IMR-90 (cell line): Measurements from ENCODE around the gene XRCC4. TPM values are rescaled to one million over a fixed set of nuclear protein-coding genes. Genes with fewer than 3 reads are reported as not detected.

Experiments
- ATAC-seq: fragments of 200-7000 bp; cut with Tn5 transposase; 2 replicates; pipeline ENCODE4 v1.9.1; 2020; ENCODE audit warnings: low read depth, mild to moderate bottlenecking, moderate library complexity
- BruUV-seq: library from RNA; stranded (reverse); fragments of 400-500 nt; replicated peaks from 2 replicates; lab custom pipeline; 2021; lab: Mats Ljungman, UMichigan
- CTCF ChIA-PET: fragments of 300-600 bp; formaldehyde crosslinking; extraction: SDS; loops from one replicate; lab custom pipeline; 2021; ENCODE audit warnings: antibody characterized with exemption; lab: Yijun Ruan, JAX
- POLR2A ChIA-PET: fragments of 300-600 bp; sonication (Branson Sonifier 250); formaldehyde crosslinking; loops from one replicate; lab custom pipeline; 2022; ENCODE audit warnings: antibody characterized with exemption; ENCODE audit not compliant: unreplicated experiment; lab: Charles Lee
- DNase-seq: peaks from one replicate; pipeline ENCODE4 v3.0.0; 2013
- H2AFZ ChIP-seq: replicated peaks from 2 replicates; pipeline ENCODE3; 2013; ENCODE audit warnings: low read length, mild to moderate bottlenecking; ENCODE audit not compliant: poor library complexity
- H2AK5ac ChIP-seq: 2 replicates; pipeline ENCODE4 v1.6.1; 2013; ENCODE audit warnings: low read depth, low read length, inconsistent platforms
- H2AK9ac ChIP-seq: replicated peaks from 2 replicates; pipeline ENCODE3; 2013; ENCODE audit warnings: mild to moderate bottlenecking, low read depth, low read length, moderate library complexity; ENCODE audit not compliant: poor library complexity
- H2BK120ac ChIP-seq: 2 replicates; pipeline ENCODE4 v1.6.1; 2013; ENCODE audit warnings: low read depth, low read length, inconsistent platforms
- H2BK15ac ChIP-seq: 3 replicates; pipeline ENCODE4 v1.6.1; 2013; ENCODE audit warnings: low read depth, low read length, inconsistent platforms
- H2BK20ac ChIP-seq: 2 replicates; pipeline ENCODE4 v1.6.1; 2013; ENCODE audit warnings: low read depth, mild to moderate bottlenecking, inconsistent platforms, low read length, moderate library complexity
- H2BK5ac ChIP-seq: 2 replicates; pipeline ENCODE4 v1.6.1; 2013; ENCODE audit warnings: mild to moderate bottlenecking, low read depth, low read length, inconsistent platforms; ENCODE audit not compliant: poor library complexity, severe bottlenecking
- H3K14ac ChIP-seq: replicated peaks from 2 replicates; pipeline ENCODE4 v1.6.1; 2013; ENCODE audit warnings: low read depth, low read length, inconsistent platforms
- H3K18ac ChIP-seq: 2 replicates; pipeline ENCODE4 v1.6.1; 2013; ENCODE audit warnings: low read depth, low read length, control low read depth
- H3K23ac ChIP-seq: 2 replicates; pipeline ENCODE4 v1.6.1; 2013; ENCODE audit warnings: low read depth, low read length, inconsistent platforms
- H3K27ac ChIP-seq: 2 replicates; pipeline ENCODE4 v1.5.1; 2013; ENCODE audit warnings: mild to moderate bottlenecking, control low read depth, low read length; ENCODE audit not compliant: insufficient read depth
- H3K27me3 ChIP-seq: 2 replicates; pipeline ENCODE4 v1.6.1; 2013; ENCODE audit warnings: low read length; ENCODE audit not compliant: control insufficient read depth, insufficient read depth
- H3K36me3 ChIP-seq: 2 replicates; pipeline ENCODE4 v1.6.1; 2013; ENCODE audit warnings: low read length, mixed read lengths; ENCODE audit not compliant: control insufficient read depth, insufficient read depth
- H3K4ac ChIP-seq: 2 replicates; pipeline ENCODE4 v1.6.1; 2013; ENCODE audit warnings: low read depth, low read length, inconsistent platforms
- H3K4me1 ChIP-seq: 2 replicates; pipeline ENCODE4 v1.6.1; 2013; ENCODE audit warnings: low read length, mixed read lengths; ENCODE audit not compliant: control insufficient read depth, insufficient read depth
- H3K4me2 ChIP-seq: 2 replicates; pipeline ENCODE4 v1.6.1; 2013; ENCODE audit warnings: low read depth, mild to moderate bottlenecking, control low read depth, low read length, moderate library complexity
- H3K4me3 ChIP-seq: 2 replicates; pipeline ENCODE4 v1.5.1; 2013; ENCODE audit warnings: low read depth, mild to moderate bottlenecking, control low read depth, low read length, moderate library complexity; ENCODE audit not compliant: insufficient read depth
- H3K56ac ChIP-seq: 2 replicates; pipeline ENCODE4 v1.6.1; 2013; ENCODE audit warnings: low read length, inconsistent platforms; ENCODE audit not compliant: insufficient read depth; ENCODE audit errors: extremely low read depth
- H3K79me1 ChIP-seq, 2 experiments: 2 replicates each; pipeline ENCODE4 v1.6.1; 2013; ENCODE audit warnings: low read length in 2 of 2, inconsistent platforms in 1 of 2, low read depth in 1 of 2
- H3K9ac ChIP-seq: 2 replicates; pipeline ENCODE4 v1.6.1; 2013; ENCODE audit warnings: low read depth, low read length, control low read depth
- H3K9me1 ChIP-seq: 2 replicates; pipeline ENCODE4 v1.6.1; 2013; ENCODE audit warnings: low read length, inconsistent platforms; ENCODE audit not compliant: insufficient read depth
- H3K9me3 ChIP-seq: 2 replicates; pipeline ENCODE4 v1.6.1; 2013; ENCODE audit warnings: low read length; ENCODE audit not compliant: control insufficient read depth, insufficient read depth
- H4K20me1 ChIP-seq: 2 replicates; pipeline ENCODE4 v1.6.1; 2013; ENCODE audit warnings: low read length, inconsistent platforms; ENCODE audit not compliant: insufficient read depth
- H4K5ac ChIP-seq: 2 replicates; pipeline ENCODE4 v1.6.1; 2013; ENCODE audit warnings: mild to moderate bottlenecking, low read depth, low read length, control low read depth
- H4K8ac ChIP-seq, 2 experiments: 2 replicates each; pipeline ENCODE4 v1.6.1; 2013; ENCODE audit warnings: low read depth in 2 of 2, low read length in 2 of 2, control low read depth in 1 of 2, inconsistent platforms in 1 of 2
- H4K91ac ChIP-seq: 2 replicates; pipeline ENCODE4 v1.6.1; 2013; ENCODE audit warnings: low read depth, low read length, inconsistent platforms; ENCODE audit not compliant: insufficient read depth
- CHD1 ChIP-seq: IDR thresholded peaks from 2 replicates; pipeline ENCODE4 v1.6.1; 2012; ENCODE audit warnings: low read depth, low read length, improper control_type of control experiment
- MAFK ChIP-seq: IDR thresholded peaks from 2 replicates; pipeline ENCODE4 v1.6.1; 2012; ENCODE audit warnings: low read depth, low read length, improper control_type of control experiment
- WGBS, 2 experiments: methylation state at CpG; one replicate each; pipeline versions ENCODE4 v1.1.5 to v1.1.7; 2013; ENCODE audit warnings: missing lambda C conversion rate in 2 of 2; ENCODE audit not compliant: insufficient read length in 1 of 2; ENCODE audit errors: extremely low coverage in 2 of 2; 5-methylcytosine and 5-hydroxymethylcytosine counted together
- dilution Hi-C: fragments of 300-500 bp; cut with HindIII; formaldehyde crosslinking; loops from one replicate; pipeline ENCODE4 v1.14.3; 2018; ENCODE audit warnings: low sequenced_read_pairs; ENCODE audit not compliant: unreplicated experiment
- in situ Hi-C: fragments of 300-500 bp; cut with MboI; formaldehyde crosslinking; loops from 3 replicates; pipeline ENCODE4 v1.14.3; 2019; ENCODE audit warnings: low sequenced_read_pairs, inconsistent platforms, mixed read lengths
- intact Hi-C: fragments of 100-400 bp; cut with micrococcal nuclease; formaldehyde crosslinking; loops from 2 replicates; pipeline ENCODE4 v1.10.0; 2022
- polyA plus RNA-seq, 3 experiments: library from polyadenylated mRNA; depleted of rRNA; stranded (reverse); fragments of >200 nt; gene quantifications; 2 replicates each; pipeline ENCODE4 v1.2.3, GENCODE V29; 2012; ENCODE audit warnings: low replicate concordance in 1 of 3
- total RNA-seq: library from RNA; depleted of rRNA; stranded (reverse); fragments of >200 nt; gene quantifications from 2 replicates; pipeline ENCODE4 v1.2.3, GENCODE V29; 2012
- TF ChIP-seq, protein P1 (sequence below): conservative IDR thresholded peaks from 2 replicates; pipeline ENCODE4 v1.5.1; 2012; ENCODE audit warnings: mild to moderate bottlenecking, low read depth, low read length, improper control_type of control experiment
- TF ChIP-seq, protein P2 (sequence below): fragments of 150-350 bp; IDR thresholded peaks from 2 replicates; pipeline ENCODE4 v1.6.1; 2016; ENCODE audit warnings: low read depth, mild to moderate bottlenecking, low read length, moderate library complexity, borderline replicate concordance

Gene XRCC4
- total and polyA plus RNA-seq, 2 of the 4 experiments (the other 2 are of a cell fraction): 3.5 to 4.7 TPM

DNA sequence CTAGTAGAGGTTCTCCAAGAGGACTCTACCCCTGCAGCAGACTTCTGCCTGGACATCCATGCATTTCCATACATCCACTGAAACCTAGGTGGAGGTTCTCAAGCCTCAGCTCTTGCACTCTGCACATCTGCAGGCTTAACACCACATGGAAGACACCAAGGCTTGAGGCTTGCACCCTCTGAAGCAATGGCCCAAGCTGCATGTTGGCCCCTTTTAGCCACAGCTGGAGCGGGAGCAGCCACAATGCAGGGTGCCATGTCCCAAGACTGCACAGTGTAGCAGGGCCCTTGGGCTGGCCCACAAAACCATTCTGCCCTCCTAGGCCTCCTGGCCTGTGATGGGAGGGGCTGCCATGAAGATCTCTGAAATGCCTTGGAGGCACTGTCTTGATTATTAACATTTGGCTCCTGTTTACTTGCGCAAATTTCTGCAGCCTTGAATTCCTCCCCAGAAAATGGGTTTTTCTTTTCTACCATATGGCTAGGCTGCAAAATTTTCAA, 271.0 kb downstream of the XRCC4 start:
- Histone ChIP-seq H3K9ac (no peak overlapping the region), H3K18ac (no peak overlapping the region), H3K4ac (no peak overlapping the region), H2AK5ac (no peak overlapping the region), H2BK20ac (no peak overlapping the region), H2AK9ac (no peak overlapping the region), H3K27ac (no peak overlapping the region), H3K4me2 (no peak overlapping the region), H4K8ac (no peak overlapping the region), H4K91ac (no peak overlapping the region), H2BK120ac (no peak overlapping the region), H4K20me1 (no peaks in the 10 kb centered on the region), H3K79me1 (no peaks in the 10 kb centered on the region), H3K23ac (no peak overlapping the region), H4K5ac (no peak overlapping the region), H3K4me3 (no peak overlapping the region), H2AFZ (no peak overlapping the region), H2BK15ac (no peak overlapping the region), H2BK5ac (no peak overlapping the region), H3K4me1 (no peaks in the 10 kb centered on the region), H3K9me1 (no peaks in the 10 kb centered on the region), H3K36me3 (no peaks in the 10 kb centered on the region), H3K14ac (no peak overlapping the region), H3K56ac (no peak overlapping the region), H3K9me3 (peaks cover 9% of the 10 kb centered on the region), H3K27me3 (no peaks in the 10 kb centered on the region)
- intact Hi-C loops (no loop called here), in situ Hi-C loops (no loop called here), dilution Hi-C loops (no loop called here)
- no peak for TF ChIP-seq MAFK
- TF ChIP-seq CHD1: no peak
- TF ChIP-seq, protein P1, sequence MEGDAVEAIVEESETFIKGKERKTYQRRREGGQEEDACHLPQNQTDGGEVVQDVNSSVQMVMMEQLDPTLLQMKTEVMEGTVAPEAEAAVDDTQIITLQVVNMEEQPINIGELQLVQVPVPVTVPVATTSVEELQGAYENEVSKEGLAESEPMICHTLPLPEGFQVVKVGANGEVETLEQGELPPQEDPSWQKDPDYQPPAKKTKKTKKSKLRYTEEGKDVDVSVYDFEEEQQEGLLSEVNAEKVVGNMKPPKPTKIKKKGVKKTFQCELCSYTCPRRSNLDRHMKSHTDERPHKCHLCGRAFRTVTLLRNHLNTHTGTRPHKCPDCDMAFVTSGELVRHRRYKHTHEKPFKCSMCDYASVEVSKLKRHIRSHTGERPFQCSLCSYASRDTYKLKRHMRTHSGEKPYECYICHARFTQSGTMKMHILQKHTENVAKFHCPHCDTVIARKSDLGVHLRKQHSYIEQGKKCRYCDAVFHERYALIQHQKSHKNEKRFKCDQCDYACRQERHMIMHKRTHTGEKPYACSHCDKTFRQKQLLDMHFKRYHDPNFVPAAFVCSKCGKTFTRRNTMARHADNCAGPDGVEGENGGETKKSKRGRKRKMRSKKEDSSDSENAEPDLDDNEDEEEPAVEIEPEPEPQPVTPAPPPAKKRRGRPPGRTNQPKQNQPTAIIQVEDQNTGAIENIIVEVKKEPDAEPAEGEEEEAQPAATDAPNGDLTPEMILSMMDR: no peak
- TF ChIP-seq, protein P2, sequence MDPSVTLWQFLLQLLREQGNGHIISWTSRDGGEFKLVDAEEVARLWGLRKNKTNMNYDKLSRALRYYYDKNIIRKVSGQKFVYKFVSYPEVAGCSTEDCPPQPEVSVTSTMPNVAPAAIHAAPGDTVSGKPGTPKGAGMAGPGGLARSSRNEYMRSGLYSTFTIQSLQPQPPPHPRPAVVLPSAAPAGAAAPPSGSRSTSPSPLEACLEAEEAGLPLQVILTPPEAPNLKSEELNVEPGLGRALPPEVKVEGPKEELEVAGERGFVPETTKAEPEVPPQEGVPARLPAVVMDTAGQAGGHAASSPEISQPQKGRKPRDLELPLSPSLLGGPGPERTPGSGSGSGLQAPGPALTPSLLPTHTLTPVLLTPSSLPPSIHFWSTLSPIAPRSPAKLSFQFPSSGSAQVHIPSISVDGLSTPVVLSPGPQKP: no peak
- no peak for DNase-seq
- ChIA-PET POLR2A (no interaction called here), CTCF (no interaction called here)
- 100% methylated on average over 1 of the region's 2 CpGs; no CpG with 5 or more reads in 1 of the 2 experiments for WGBS, 2 experiments
- no TSS peak for BruUV-seq
- no peak for ATAC-seq
